HG03175 (cell line): ENCODE data around the gene OXSM.

Source experiments
- ATAC-seq: cut with Tn5 transposase; IDR thresholded peaks from one replicate; pipeline ENCODE4 v1.9.1; 2021; ENCODE audit warnings: mild to moderate bottlenecking, moderate library complexity; ENCODE audit not compliant: unreplicated experiment

The OXSM gene

DNA sequence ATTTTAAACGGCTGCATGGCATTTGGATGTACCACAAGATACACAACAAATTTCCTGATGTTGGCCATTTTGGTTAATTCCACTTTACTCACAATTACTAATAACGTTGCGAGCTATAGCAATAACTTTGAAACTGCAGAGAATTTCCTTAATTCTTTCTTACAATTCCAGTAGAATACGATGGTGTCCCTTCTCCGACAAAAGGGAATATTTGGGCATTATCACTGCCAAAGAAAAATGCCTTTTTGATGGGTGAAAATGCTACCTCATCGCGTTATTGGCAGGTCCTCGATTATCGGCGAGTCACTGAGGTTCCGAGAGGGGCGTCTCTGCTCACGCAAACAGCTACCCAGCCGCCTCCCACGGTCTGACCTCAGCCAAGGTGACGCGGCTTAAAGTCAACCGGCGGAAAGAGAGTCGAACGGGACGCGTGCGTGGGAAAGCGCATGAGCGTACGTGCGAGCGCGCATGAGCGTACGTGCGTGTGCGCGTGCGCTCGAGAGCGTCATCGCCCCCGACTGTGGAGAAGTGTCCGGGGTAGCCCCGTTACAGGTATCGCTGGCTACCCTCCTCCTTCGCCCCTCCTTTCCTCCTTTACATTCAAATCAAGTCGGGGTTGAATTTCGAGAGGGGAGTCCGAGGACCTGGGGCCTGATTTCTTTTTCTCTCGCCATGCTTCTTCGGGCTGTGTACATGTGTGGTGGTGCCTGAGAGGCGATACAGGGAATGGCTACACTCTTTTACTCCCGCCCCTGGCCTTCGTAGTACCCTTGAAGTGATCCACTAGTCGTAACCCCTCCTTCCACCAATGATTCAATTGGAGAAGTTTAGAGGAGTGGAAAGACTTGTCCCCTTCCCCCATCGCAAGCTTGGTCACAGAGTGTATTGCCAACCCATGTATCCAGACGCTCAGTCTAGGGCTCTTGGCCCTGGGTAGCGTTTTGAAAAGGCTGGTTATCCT lies at the start of gene OXSM:
TSS of gene OXSM (plus strand) at position 495 of the 961 bp plus-strand sequence. CDS start 931 bp downstream, outside the sequence.
- ATAC-seq, result peak; percentile 94

DNA sequence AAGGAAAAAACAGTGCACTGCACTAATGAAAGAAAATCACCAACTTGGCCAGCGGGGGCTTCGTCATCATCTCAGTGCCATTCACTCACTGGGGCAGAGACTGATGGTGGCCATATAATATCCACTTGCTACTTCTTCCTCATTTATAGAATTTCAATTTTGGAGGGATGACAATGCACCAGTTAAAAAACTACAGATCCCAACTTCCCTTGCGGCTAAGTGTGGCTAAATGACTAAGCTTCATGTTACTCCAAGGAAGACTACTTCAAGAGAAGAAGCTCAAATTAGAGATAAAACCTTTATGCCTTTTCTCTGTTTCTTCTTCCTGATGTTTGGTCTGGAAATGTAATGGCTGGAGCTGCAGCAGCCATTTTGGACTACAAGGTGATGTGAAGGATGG lies 45.4 kb upstream of the OXSM start:
- no peak for ATAC-seq

DNA sequence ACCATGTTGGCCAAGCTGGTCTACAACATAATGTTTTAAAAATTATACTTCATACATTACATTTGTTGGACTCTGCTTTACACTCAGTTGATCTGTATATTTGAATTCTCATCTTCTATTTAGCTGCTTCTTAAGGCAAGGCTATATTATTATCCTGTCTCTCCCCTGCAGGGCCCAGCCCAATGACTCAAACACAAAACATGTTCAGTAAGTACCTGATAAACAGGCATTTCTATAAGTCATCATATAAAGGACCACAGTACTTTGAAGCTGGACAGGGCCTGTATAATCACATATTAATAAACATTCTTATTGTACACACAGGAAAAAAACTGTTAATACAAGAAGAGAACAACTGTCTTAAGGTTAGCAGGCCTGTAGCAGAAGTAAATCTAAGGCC lies 42.9 kb upstream of the OXSM start:
- no peak for ATAC-seq

DNA sequence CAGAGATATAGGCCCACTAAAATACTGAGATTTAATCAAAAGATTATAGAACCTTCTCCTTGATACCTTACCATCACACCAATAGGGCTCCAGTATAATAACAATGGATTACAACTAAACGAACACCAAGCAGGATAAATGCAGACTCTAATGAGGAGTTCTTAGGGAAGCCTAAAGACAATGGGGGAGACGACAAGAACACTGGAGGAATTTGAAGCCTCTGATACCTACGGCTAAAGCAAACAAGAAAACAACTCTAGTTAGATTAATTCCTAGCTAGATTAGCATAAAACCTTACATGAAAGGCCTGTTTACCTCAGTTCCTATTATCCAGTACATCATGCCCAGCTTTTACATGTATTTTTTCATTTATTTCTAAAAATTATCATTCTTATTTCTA lies 41.7 kb upstream of the OXSM start:
- no peak for ATAC-seq

DNA sequence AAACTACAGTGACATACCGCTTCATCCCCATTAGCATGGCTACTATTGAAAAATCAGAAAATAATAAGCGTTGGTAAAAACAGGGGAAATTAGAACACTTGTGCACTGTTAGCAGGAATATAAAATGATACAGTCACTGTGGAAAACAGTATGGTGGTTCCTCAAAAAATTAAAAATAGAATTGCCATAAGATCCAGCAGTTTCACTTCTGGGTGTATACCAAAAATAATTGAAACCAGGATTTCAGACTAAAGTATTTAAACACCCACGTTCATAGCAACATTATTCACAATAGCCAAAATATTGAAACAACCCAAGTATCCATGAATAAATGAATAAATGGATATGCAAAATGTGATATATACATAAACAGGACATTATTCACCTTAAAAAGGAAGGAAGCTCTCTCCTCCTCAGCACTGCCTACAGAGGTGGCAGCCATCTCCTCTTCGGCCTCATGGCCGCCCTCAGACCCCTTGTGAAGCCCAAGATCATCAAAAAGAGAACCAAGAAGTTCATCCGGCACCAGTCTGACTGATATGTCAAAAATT lies 40.8 kb upstream of the OXSM start:
- no peak for ATAC-seq

DNA sequence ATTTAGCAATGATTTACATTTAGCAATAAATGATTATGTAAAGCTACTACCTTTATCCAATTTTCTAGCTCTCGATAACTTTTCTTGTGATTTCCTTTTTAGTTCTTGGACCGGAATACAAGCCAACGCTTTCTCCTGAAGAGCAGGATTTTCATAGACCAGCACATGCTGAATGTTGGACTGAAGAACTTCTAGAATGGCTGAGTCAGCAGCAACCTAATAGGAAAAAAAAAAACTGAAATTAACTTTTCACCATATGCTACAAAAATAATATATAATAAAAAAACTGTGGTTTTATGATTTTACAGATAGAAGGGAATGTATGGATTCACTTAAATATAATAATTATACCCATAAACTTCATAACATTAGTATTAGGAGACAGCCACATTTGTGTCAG lies 38.8 kb upstream of the OXSM start:
- ATAC-seq, result no peak

DNA sequence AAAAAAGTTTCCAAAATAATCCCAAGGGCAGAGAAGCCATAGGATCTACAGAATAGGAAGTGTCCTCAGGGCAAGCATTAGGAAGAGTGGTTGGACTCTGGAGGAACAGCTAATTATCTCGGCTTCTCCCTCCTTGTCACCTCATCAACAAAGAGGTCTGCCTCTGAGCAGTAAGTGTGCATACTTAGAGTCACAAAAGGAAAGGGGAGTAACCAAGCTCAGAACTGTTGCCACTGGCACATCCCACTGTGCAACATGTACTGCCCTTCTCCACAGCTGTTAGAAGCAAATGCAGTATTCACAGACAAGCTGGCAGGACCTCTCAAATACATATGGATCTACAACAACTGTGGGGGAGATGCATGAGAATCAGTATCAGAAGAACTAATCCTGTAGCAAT lies 38.2 kb upstream of the OXSM start:
- ATAC-seq, result no peak

DNA sequence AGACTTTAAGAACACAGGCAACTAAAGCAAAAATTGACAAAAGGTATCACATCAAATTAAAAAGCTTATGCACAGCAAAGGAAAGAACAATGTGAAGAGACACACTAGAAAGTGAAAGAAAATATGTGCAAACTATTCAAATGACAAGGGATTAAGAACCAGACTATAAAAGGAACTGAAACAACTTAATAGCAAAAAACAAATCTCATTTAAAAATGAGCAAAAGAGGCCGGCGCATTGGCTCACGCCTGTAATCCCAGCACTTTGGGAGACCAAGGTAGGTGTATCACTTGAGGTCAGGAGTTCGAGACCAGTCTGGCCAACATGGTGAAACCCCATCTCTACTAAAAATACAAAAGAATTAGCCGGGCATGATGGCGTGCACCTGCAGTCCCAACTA lies 21.0 kb upstream of the OXSM start:
- ATAC-seq, result peak; percentile 97

DNA sequence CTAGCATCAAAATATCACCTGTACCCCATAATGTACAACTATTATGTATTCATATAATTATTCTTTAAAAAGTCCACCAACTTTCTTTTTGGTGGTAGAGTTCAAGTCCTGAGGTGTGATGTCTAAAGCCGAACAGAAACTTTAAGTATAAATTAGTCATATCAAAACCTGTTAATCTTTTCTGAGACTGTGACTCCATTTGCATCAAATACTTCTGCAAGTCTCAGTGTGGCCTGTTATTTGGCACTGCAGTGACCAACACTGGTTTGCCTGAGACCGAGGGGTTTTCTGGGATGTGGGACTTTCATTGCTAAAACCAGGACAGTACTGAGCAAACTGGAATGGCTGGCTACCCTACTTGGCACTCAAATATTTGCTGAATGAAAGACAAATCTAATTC lies 14.0 kb upstream of the OXSM start:
- peak; percentile 72 for ATAC-seq

DNA sequence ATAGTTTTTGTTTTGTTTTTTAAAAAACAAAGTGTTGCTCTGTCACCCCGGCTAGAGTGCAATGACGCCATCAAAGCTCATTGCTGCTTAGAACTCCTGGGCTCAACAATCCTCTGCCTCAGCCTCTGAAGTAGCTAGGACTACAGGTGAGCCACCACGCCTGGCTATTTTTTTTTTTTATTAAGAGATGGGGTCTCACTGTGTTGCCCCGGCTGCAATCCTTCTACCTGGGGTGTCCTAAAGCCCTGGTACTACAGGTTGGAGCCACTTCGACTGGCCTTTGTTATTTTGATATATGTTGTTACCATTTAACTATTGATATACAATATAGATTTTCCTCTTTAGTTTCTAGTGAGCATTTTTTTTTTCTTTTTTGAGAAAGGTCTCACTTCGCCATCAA lies 9.3 kb upstream of the OXSM start:
- no peak for ATAC-seq

DNA sequence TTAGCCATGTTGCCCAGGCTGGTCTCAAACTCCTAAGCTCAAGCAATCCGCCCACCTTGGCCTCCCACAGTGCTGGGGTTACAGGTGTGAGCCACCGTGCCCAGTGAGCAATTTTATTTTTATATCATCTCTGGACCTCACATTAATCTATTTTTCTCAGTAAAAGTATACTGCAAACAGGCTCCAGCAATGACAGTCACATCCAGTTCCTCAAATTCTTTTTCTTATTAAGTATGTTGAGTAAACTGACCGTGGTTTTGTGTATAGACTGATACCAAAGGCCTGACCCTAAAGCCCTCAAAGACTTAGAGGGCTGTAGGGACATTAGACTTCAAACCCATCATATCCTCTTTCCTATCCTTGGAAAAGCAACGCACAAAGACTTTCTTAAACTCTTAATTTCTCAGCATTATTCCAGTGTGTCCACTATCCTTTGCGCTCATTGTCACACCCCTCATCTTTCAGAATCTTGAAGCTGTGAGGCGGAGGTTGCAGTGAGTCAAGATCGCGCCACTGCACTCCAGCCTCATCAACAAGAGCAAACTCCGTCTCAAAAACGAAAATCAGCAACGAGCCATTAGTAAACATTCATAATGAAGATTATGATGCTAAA lies 8.6 kb upstream of the OXSM start:
- ATAC-seq, result no peak

DNA sequence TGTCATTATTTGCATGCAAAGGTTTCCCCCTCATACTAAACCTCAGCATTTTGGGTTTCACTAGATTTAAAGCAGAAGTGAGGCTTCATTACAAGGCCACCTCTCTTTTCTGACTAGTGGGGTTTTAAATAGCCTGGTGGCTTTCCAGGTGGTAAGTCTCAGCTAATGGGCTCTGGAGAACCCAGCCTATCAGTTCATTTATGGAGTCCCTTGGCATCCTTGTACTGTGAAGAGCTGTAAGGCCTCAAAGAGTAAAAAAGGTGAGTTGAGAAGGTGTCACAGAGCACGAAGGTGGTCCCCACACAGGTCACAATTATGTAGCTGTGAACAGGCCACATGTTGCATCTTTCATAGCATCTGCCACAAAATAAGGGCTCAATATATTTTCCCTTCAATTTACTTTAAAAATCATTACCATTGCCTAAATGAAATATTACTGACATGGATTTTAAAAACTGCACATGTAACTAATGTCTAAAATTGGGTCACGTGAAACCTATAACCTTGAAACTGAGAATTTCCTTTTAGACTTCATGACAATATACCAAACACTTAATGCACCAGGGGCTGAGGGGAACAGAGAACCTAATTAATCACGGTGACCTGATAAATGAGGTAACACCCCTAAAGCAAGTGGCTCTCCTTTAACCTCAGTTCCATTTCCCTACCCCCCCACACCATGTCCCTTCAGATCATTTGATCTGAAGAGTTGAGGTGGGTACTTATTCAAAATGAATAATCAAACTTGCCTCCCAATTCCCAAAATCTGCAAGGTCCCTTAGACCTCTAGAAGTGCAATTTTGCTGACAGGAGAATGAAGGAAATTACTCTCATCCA lies 7.9 kb upstream of the OXSM start:
- peak; percentile 51 for ATAC-seq

DNA sequence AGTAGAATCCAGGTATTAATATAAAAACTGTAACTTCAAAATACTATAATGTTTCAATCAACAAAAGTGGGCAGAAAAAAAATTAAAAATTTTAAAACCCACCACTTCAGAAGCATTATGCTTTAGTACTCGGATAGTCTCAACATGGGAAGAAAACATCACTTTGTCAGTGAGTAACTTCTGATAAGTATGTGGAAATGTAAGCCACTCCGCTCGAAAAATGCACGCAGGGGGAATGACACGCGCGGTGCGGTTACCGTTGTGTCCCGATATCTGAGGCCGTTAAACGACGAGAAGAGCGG lies 7.3 kb upstream of the OXSM start:
- ATAC-seq, result no peak

DNA sequence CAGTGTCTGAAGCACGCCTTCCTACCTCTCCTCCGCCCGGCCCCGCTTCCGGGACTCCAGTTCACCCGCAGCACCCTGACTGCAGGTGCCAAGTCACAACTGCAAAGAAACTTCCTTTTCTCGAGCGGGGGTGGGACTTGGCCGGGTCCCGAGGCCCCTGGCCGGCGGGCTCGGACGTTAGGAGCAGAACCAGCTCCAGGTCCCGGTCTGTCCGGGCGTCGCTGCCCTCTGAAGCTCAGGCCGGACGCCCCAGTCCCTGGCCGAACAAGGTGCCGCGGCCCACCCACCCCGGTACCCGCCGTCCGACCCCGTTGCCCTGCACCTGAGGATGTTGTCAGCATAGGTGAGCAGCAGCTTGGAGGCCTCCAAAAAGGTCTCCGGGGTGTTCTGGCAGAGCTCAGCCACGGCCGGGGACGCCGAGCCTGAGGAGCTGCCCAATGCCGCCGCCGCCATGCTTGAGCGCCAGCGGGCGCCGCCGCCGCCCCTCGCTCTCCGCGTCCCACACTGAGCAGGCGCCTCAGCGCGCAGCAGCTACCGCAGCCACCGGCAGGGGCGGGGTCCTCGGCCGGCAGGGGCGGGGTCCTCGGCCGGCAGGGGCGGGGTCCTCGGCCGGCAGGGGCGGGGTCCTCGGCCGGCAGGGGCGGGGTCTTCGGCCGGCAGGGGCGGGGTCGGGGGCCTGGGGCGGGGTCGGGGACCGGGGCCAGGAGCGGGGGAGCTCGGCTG lies 6.8 kb upstream of the OXSM start, which contains the start of gene NGLY1:
TSS of gene NGLY1 (minus strand) at position 506 of the 723 bp plus-strand sequence. CDS start at position 453, 53 bp downstream.
- ATAC-seq, result peak; percentile 80

DNA sequence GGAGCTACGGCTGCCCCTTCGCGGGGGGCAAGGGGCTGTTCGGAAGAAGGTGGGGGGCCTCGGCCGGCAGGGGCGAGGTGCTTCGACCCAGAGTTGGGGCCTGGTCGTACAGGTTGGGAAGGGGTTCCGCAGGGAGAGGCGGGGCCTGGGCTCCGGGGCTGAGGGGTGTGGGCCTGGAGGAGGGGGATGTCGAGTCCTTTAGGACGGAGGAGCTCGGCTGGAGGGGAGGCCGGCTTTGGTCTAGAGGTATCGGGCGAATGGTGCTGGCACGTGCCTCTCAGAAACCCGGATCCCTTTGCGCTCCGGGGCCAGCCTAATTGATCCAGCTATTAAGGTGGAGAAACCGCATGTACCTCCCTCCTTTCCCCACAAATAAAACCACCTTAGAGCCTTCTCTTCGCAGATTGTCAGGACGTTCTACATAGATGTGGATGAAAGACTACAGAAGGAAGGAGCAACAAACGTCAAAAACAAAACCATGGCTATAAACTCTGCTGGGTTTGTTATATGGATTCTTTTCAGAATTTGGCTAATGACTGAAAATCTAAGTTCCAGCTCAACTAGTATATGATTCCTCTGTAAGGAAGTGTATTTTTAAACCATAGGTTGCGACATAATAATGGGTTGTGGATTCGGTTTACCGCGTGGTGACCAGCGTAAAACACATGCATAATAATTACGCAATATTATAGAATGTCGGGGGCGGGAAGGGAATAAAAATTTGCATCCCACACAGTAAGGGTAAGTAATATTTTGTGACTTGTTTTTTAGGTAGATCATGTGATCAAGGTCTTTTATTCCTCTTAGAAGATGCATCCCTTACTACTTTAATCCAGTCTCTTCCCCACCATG lies 6.0 kb upstream of the OXSM start:
- peak; percentile 18 for ATAC-seq

DNA sequence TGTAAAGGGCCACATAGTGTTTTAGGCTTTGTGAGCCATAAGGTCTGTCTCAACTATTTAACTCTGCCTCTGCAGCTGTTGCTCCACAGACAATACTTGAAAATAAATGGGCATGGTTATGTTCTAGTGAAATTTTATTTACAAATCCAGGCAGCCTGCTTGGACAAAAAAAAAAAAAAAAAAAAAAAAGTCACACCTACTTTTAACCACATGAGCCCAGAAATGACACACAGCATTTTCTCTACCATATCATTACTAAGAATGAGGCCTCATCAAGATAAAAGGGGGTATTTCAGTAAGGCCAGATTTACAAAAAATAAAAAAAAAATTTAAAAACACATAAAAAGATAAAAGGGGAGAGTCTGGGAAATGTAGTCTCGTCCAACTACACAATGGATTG lies 4.9 kb upstream of the OXSM start:
- ATAC-seq, result no peak

DNA sequence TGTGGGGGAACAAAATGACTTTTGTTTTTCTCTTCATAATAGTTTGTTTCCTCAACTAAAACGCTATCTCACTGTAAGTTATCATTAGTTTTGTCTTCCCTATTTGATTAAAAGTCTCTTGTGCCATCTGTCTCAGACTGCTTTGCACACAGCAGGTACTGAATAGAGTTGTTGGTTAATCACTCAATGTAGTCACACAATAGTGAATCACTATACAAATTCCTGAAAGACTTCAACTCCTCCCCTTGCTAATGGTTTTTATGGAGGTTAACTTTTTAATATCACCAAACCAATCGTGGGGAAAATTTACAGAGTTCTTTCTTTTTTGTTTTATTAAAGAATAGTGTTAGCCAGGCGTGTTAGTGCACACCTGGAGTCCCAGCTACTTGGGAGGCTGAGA lies 4.1 kb upstream of the OXSM start:
- ATAC-seq, result no peak

DNA sequence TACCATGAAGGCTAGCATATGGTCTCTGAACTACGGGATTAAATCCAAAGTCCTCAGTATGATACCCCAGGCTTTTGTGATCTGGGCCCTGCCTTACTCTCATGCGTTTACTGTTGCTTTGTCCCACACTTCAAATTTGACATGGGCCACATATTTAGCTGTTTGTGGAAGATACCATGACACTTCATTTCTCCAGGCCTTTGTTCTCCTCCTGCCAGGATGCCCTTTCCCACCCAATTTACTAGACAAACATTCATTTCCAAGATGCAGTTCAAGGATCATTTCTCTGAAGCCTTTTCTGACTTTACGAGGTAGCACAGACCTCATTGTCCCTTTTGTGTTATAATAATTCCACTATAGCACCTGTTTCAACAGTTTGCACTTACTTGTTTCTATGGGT lies 2.2 kb upstream of the OXSM start:
- ATAC-seq, result no peak

DNA sequence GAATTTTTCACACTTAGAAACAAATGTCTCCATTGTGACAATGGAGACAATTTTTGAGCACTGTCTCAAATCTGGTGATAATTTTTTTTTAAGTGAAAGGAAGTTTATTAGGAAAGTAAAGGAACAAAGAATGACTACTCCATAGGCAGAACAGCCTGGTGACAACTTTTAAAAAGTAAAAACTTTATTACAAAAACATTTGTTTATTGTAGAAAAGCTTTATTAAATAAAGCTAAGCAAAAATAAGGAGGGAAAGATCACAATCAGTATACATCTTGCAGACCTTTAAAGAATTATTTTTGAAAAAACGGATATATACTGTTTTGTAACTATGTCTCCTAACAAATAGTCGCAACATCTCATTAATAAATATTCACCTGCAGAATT lies 688 bp upstream of the OXSM start:
- no peak for ATAC-seq

DNA sequence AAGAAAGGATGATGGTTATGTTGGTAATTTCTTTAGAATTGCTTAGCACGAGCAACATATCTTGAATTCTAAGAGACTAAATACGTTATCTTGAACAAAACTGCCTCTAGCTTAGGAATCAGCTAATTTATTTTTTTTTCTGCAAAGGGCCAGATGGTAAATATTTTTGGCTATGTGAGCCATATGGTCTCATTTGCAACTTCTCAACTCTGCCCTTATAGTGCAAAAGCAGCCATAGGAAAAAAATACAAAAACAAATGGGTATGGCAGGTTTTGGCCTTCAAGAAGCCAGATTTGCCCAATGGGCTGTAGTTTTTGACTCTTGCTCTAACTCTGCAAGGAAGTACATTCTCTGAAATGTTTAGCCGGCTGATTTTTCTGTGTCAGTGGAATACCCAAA lies 11.9 kb downstream of the OXSM start:
- ATAC-seq, result no peak
